ENCODE measurements around the gene NELL1. TPM values are rescaled to one million over a fixed set of nuclear protein-coding genes. Genes with fewer than 3 reads are reported as not detected.

Gene NELL1
- total and polyA plus RNA-seq, 12 donors, result 0.11 to 0.39 (median 0.24) TPM; not detected in 9

DNA sequence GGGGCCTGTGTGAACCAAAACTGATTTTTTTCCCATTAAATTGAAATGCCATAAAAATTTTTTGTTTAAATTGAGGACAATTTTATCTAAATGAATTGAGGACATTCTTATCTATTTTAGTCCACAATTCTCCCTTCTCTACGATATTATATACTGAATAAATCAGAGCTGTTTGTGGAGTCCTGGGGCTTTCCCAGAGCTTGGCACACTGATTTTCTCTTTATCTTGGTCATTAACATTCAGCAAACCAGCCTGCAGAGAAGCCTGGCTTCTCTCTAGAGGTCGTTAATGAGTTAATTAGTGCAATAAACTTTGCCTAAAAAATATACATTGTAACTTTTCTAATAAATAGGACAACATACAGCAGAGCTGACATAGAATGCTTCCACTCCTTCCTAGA lies 615.7 kb downstream of the NELL1 start:
- WGBS, 4 donors, result 21 to 34% (median 28%) methylated on average over 2 of the region's 2 CpGs
- no peaks in the 10 kb centered on the region for H3K36me3 ChIP-seq (replicated peaks in 1 of 2)
- no peaks in the 10 kb centered on the region for H3K27me3 ChIP-seq
- intact Hi-C loops (cut with DNase I), result no loop called here
- H3K4me3 ChIP-seq, result no peak overlapping the region
- no peak overlapping the region for H3K27ac ChIP-seq
- H3K4me1 ChIP-seq (replicated peaks in 1 of 2), result no peaks in the 10 kb centered on the region
- no peak for DNase-seq
- no peaks in the 10 kb centered on the region for H3K9me3 ChIP-seq (replicated peaks in 1 of 3)
- TF ChIP-seq POLR2A (IDR thresholded peaks at IDR 0.05), result no peak
- TF ChIP-seq, protein P1, sequence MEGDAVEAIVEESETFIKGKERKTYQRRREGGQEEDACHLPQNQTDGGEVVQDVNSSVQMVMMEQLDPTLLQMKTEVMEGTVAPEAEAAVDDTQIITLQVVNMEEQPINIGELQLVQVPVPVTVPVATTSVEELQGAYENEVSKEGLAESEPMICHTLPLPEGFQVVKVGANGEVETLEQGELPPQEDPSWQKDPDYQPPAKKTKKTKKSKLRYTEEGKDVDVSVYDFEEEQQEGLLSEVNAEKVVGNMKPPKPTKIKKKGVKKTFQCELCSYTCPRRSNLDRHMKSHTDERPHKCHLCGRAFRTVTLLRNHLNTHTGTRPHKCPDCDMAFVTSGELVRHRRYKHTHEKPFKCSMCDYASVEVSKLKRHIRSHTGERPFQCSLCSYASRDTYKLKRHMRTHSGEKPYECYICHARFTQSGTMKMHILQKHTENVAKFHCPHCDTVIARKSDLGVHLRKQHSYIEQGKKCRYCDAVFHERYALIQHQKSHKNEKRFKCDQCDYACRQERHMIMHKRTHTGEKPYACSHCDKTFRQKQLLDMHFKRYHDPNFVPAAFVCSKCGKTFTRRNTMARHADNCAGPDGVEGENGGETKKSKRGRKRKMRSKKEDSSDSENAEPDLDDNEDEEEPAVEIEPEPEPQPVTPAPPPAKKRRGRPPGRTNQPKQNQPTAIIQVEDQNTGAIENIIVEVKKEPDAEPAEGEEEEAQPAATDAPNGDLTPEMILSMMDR (IDR thresholded peaks at IDR 0.05), result no peak

DNA sequence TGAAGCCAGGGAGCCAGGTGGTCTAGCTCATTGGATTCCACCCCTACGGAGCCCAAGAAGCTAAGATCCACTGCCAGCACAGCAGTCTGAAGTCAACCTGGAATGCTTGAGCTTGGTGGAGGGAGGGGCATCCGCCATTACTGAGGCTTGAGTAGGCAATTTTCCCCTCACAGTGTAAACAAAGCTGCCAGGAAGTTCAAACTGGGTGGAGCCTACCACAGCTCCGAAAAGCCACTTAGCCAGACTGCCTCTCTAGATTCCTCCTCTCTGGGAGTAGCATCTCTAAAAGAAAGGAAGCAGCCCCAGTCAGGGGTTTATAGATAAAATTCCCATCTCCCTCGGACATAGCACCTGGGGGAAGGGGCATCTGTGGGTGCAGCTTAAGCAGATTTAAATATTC lies 620.3 kb downstream of the NELL1 start:
- intact Hi-C loops (cut with DNase I), result no loop called here
- WGBS, 4 donors, result 68 to 77% (median 73%) methylated on average over 4 of the region's 4 CpGs

DNA sequence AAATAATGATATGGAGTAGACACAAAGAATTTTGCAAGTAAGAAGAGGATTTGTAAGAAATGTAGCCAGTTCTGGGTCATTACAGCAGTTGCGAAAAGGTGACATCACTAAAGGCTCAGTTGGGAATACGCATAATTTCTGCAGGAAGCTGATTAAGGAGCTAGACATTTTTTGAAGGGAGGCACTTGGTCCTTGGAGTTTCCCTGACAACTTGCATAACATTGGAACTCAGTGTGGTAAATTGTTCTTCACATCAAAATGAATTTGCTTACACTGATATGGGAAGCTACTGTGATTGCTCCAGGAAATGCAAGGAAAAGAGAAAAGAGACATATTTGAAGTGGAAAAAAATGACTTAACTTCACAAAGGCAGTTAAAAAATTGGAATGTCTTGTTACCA lies 626.1 kb downstream of the NELL1 start:
- Histone ChIP-seq H3K27me3 (no peaks in the 10 kb centered on the region), H3K36me3 (replicated peaks in 1 of 2) (no peaks in the 10 kb centered on the region), H3K4me1 (replicated peaks in 1 of 2) (no peaks in the 10 kb centered on the region), H3K27ac (no peak overlapping the region), H3K4me3 (no peak overlapping the region), H3K9me3 (replicated peaks in 1 of 3) (no peaks in the 10 kb centered on the region)
- intact Hi-C loops (cut with DNase I), result no loop called here
- TF ChIP-seq, protein P1 (IDR thresholded peaks at IDR 0.05), result no peak
- TF ChIP-seq POLR2A (IDR thresholded peaks at IDR 0.05), result no peak
- WGBS, 4 donors, result 73 to 94% (median 78%) methylated on average over 2 of the region's 2 CpGs
- no peak for DNase-seq

More for the DNA sequence above, 620.3 kb downstream of the NELL1 start:
- no peaks in the 10 kb centered on the region for H3K4me1 ChIP-seq (replicated peaks in 1 of 2)
- DNase-seq, result no peak
- H3K27ac ChIP-seq, result no peak overlapping the region
- H3K9me3 ChIP-seq (replicated peaks in 1 of 3), result no peaks in the 10 kb centered on the region
- H3K27me3 ChIP-seq, result no peaks in the 10 kb centered on the region
- TF ChIP-seq, protein P1 (IDR thresholded peaks at IDR 0.05), result no peak
- TF ChIP-seq POLR2A (IDR thresholded peaks at IDR 0.05), result no peak
- no peaks in the 10 kb centered on the region for H3K36me3 ChIP-seq (replicated peaks in 1 of 2)
- H3K4me3 ChIP-seq, result no peak overlapping the region

DNA sequence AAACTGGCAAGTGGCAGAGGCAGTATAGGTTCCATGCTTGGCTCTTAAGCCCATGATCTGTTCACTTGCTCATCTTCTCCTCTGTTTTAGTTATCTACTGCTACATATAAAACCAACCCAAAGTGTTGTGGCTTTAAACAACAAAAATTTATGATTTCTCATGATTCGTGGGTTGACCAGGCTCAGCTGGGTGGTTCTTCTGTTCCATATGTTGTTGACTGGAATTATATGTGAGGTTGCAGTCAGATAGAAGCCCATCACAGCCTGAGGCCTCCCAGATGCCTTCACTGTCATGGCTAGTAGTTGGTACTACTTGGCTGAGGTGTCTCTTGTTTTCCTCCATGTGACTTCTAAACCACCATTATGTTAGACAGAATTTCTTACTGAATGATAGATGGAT lies 632.6 kb downstream of the NELL1 start:
- TF ChIP-seq, protein P1 (IDR thresholded peaks at IDR 0.05), result no peak
- TF ChIP-seq POLR2A (IDR thresholded peaks at IDR 0.05), result no peak
- Histone ChIP-seq H3K27ac (no peak overlapping the region), H3K4me1 (replicated peaks in 1 of 2) (no peaks in the 10 kb centered on the region), H3K27me3 (no peaks in the 10 kb centered on the region), H3K9me3 (replicated peaks in 1 of 3) (no peaks in the 10 kb centered on the region), H3K36me3 (replicated peaks in 1 of 2) (no peaks in the 10 kb centered on the region), H3K4me3 (no peak overlapping the region)
- DNase-seq, result no peak
- intact Hi-C loops (cut with DNase I), result no loop called here
- WGBS, 4 donors, result 53 to 84% (median 76%) methylated on average over 1 of the region's 1 CpG

Data from adrenal gland (tissue), 12 donors.